Effector CD8-positive, alpha-beta T cell (primary cell): ENCODE measurements around the gene PEX7.
"Not testable (repeated sequence)": the region's sequence is repeated elsewhere in the genome, so short reads cannot be mapped to it uniquely, and the experiment has no call there.

Experiments
- DNase-seq: peaks from one replicate; lab custom pipeline; 2025; lab: John Stamatoyannopoulos, UW

PEX7 gene

GRCh38 chr6:136897071-136897470 is 74.7 kb downstream of the PEX7 start:
- DNase-seq, result no peak

DNA sequence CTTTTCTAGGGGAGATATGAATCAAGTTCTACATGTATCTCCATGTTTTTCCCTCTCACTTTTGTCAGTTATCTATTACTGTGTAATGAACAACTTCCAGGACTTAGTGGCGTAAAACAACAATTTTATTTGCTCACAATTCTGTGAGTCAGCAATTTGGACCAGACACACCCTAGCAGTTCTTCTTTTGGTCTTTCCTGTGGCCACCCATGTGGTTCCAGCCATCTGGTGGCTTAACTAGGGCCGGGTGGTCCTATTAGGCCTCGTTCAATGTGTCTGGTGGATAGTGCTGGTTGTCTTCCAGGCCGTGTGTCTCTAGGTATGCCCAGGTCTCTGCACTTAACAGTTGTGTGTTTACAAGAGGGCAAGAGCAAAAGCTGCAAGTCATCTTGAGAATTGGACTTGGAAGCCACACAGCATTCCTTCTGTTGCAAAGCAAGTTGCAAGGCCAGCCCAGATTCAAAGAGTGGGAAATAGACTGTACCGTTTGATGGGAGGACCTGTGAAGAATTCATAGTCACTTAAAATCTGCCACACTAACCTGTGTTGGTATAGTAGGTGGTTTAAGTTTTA is 78.9 kb downstream of the PEX7 start:
- DNase-seq, result no peak

DNA sequence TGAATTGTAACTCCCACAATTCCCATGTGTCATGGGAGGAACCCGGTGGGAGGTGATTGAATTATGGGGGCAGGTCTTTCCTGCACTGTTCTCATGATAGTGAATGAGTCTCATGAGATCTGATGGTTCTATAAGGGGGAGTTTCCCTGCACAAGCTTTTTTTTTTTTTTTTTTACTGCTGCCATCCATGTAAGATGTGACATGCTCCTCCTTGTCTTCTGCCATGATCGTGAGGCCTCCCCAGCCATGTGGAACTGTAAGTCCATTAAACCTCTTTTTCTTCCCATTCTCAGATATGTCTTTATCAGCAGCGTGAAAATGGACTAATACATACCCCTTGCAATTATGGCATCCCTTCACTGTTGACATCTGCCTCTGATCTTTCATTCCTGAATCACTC is 82.1 kb downstream of the PEX7 start:
- DNase-seq, result not testable (repeated sequence)

GRCh38 chr6:136914947-136915346 is 92.6 kb downstream of the PEX7 start:
- no peak for DNase-seq

- DNase-seq, result no peak
Measured at GRCh38 chr6:136918706-136919105, 96.3 kb downstream of the PEX7 start.

GRCh38 chr6:136920216-136920615 is 97.8 kb downstream of the PEX7 start:
- no peak for DNase-seq

GRCh38 chr6:136920671-136921380 is 98.4 kb downstream of the PEX7 start:
- DNase-seq, result no peak

GRCh38 chr6:136921381-136921935 is 99.1 kb downstream of the PEX7 start:
- DNase-seq, result no peak

GRCh38 chr6:136921936-136922684 is 99.7 kb downstream of the PEX7 start, which contains the start of gene SLC35D3:
SLC35D3 (plus strand) TSS chr6:136922301; CDS start chr6:136922429, 128 bp downstream.
- DNase-seq, result no peak

- DNase-seq, result no peak
Measured at GRCh38 chr6:136922685-136923006, 100.3 kb downstream of the PEX7 start.

- no peak for DNase-seq
Measured at GRCh38 chr6:136923116-136923953, 100.9 kb downstream of the PEX7 start.

DNA sequence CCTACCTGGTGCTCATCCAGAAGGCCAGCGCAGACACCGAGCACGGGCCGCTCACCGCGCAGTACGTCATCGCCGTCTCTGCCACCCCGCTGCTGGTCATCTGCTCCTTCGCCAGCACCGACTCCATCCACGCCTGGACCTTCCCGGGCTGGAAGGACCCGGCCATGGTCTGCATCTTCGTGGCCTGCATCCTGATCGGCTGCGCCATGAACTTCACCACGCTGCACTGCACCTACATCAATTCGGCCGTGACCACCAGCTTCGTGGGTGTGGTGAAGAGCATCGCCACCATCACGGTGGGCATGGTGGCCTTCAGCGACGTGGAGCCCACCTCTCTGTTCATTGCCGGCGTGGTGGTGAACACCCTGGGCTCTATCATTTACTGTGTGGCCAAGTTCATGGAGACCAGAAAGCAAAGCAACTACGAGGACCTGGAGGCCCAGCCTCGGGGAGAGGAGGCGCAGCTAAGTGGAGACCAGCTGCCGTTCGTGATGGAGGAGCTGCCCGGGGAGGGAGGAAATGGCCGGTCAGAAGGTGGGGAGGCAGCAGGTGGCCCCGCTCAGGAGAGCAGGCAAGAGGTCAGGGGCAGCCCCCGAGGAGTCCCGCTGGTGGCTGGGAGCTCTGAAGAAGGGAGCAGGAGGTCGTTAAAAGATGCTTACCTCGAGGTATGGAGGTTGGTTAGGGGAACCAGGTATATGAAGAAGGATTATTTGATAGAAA is 101.7 kb downstream of the PEX7 start:
- no peak for DNase-seq

GRCh38 chr6:136926383-136926782 is 104.0 kb downstream of the PEX7 start:
- DNase-seq, result no peak

DNA sequence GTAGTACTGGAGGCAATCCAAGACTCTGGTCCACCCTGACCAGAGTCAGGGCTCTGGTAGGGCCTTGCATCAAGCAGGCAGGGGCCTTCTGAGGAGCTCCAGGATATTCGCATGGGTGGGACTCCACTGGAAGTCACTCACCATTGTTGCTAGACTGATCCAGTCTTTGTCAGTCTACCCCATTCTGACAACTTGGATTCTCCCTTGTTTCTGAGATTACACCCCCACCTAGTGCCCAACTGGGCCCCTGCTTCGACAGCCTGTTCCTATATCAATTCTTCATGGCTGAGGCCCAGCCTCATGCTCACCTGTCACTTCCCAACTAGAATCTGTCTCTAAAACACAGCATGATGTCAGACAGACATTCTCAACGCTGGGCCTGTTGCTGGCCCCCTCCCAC is 104.9 kb downstream of the PEX7 start:
- DNase-seq, result no peak

GRCh38 chr6:136930528-136930927 is 108.1 kb downstream of the PEX7 start:
- no peak for DNase-seq

GRCh38 chr6:136932599-136932998 is 110.2 kb downstream of the PEX7 start:
- no peak for DNase-seq

DNA sequence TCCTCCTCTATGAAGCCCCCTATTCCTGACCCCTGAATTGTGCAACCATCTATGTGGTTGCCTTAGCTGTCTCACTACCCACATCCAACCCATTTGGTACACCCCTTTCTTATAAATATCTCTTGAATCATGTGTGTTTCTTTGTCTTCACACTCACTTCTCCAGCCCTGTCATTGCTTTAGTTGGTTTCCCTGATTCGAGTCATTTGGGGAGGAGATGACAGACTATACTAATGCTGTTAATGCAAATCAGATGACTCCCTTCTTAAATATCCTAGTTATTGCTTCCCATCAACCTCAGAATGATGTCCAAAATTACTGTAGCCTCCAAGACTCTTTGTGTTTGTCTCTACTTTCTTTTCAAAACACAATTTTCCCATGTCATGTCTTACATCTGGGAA is 122.7 kb downstream of the PEX7 start:
- no peak for DNase-seq

- DNase-seq, result no peak
Measured at GRCh38 chr6:136945711-136946121, 123.3 kb downstream of the PEX7 start.

GRCh38 chr6:136947037-136947436 is 124.6 kb downstream of the PEX7 start:
- DNase-seq, result no peak

- DNase-seq, result not testable (repeated sequence)
Measured at GRCh38 chr6:136949957-136950356, 127.6 kb downstream of the PEX7 start.

DNA sequence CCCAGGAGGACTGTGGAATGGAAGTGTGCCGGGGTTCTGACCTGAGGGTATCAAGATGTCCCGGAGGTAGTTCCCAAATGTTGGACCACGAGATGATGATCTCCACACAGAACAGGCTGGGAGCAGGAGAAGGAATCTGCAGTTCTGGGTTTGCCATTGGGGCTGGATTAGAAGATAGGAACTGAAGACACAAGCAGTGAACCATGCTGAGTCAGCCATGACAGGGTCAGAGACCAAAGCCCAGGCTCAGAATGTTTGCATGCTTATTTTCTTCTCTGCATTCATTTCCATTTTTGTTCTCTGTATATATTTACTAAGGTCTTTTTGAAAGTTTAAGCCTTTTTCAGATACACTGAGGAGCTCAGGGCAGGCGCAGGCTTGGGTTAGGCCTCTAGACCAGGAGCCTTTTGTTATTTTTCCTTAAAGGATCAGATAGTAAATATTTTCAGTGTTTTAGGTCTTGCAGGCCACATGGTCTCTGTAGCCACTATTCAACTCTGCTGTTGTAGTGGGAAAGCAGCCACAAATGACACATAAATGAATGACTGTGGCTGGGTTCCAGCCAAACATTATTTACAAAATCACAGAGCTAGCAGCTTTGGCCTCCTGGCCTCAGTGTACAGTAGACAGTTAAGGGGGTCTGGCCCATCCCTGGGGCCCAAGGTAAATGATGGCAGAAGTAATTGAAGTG is 128.2 kb downstream of the PEX7 start:
- DNase-seq, result no peak
